Activated CD4-positive, alpha-beta T cell treated with anti-CD3 and anti-CD28 coated beads, Interleukin-2, amount 10 ng/mL, durations not matched to agents 7 days and 5 days (primary cell): ENCODE data around the gene PEX7. TPM values are rescaled to one million over a fixed set of nuclear protein-coding genes. Genes with fewer than 3 reads are reported as not detected.
A peak's percentile ranks its signal among the peaks of the same experiment; 100 is the strongest.
"Not testable (repeated sequence)": the region's sequence is repeated elsewhere in the genome, so short reads cannot be mapped to it uniquely, and the experiment has no call there.

Source experiments
- CTCF ChIA-PET: fragments of 350-600 bp; sonication (Branson Sonifier 250); formaldehyde crosslinking; loops from one replicate; lab custom pipeline; 2021; ENCODE audit warnings: antibody characterized with exemption; lab: Charles Lee
- POLR2A ChIA-PET: fragments of 350-600 bp; sonication (Branson Sonifier 250); formaldehyde crosslinking; loops from one replicate; lab custom pipeline; 2021; ENCODE audit warnings: antibody characterized with exemption; lab: Charles Lee
- DNase-seq: peaks from one replicate; pipeline ENCODE4 v3.0.0-alpha.2; 2020
- H3K27ac Mint-ChIP-seq: one replicate; pipeline ENCODE4 v1.8.0; 2021; ENCODE audit warnings: mild to moderate bottlenecking, moderate library complexity, mixed read lengths
- H3K27me3 Mint-ChIP-seq: one replicate; pipeline ENCODE4 v1.8.0; 2021; ENCODE audit warnings: mixed read lengths
- H3K36me3 Mint-ChIP-seq: one replicate; pipeline ENCODE4 v1.8.0; 2021; ENCODE audit warnings: low read depth, mixed read lengths
- H3K4me1 Mint-ChIP-seq: one replicate; pipeline ENCODE4 v1.8.0; 2021; ENCODE audit warnings: mixed read lengths
- H3K4me3 Mint-ChIP-seq: one replicate; pipeline ENCODE4 v1.8.0; 2021; ENCODE audit warnings: mild to moderate bottlenecking, moderate library complexity, mixed read lengths
- H3K9me3 Mint-ChIP-seq: one replicate; pipeline ENCODE4 v1.8.0; 2021; ENCODE audit warnings: mixed read lengths
- total RNA-seq, 2 experiments: library from RNA; stranded (reverse); gene quantifications; one replicate each; pipeline ENCODE4 v1.2.3, GENCODE V29; 2021

PEX7 gene
- total RNA-seq, 2 experiments from 2014 or later, result 3.4 to 4.1 TPM

- ChIA-PET POLR2A (no interaction called here), CTCF (no interaction called here)
- Mint-ChIP-seq H3K9me3 (no peaks in the 10 kb centered on the region), H3K4me3 (no peak overlapping the region), H3K27ac (no peak overlapping the region), H3K4me1 (peaks cover 8% of the 10 kb centered on the region), H3K36me3 (no peaks in the 10 kb centered on the region), H3K27me3 (no peaks in the 10 kb centered on the region)
- no peak for DNase-seq
These were observed 68.6 kb downstream of the PEX7 start for GRCh38 chr6:136890986-136891385.

- Mint-ChIP-seq H3K4me3 (no peak overlapping the region), H3K27me3 (no peaks in the 10 kb centered on the region), H3K9me3 (no peaks in the 10 kb centered on the region), H3K36me3 (peaks cover 2% of the 10 kb centered on the region), H3K4me1 (peaks cover 10% of the 10 kb centered on the region), H3K27ac (no peak overlapping the region)
- no peak for DNase-seq
- POLR2A ChIA-PET, result no interaction called here
- CTCF ChIA-PET, result no interaction called here
These were observed 70.8 kb downstream of the PEX7 start for GRCh38 chr6:136893187-136893586.

GRCh38 chr6:136895901-136896300 lies 73.5 kb downstream of the PEX7 start:
- H3K36me3 Mint-ChIP-seq, result peaks cover 6% of the 10 kb centered on the region
- H3K9me3 Mint-ChIP-seq, result no peaks in the 10 kb centered on the region
- H3K27ac Mint-ChIP-seq, result no peak overlapping the region
- no peaks in the 10 kb centered on the region for H3K27me3 Mint-ChIP-seq
- ChIA-PET POLR2A (no interaction called here), CTCF (interaction anchor here (0.9 kb wide), 1 partner anchor 13 kb away, joined by 3 read pairs; no protein-coding TSS in a partner anchor)
- peaks cover 6% of the 10 kb centered on the region for H3K4me1 Mint-ChIP-seq
- no peak overlapping the region for H3K4me3 Mint-ChIP-seq
- no peak for DNase-seq

- no peaks in the 10 kb centered on the region for H3K27me3 Mint-ChIP-seq
These were observed 74.7 kb downstream of the PEX7 start for GRCh38 chr6:136897071-136897470.

GRCh38 chr6:136901212-136901784 lies 78.9 kb downstream of the PEX7 start:
- Mint-ChIP-seq H3K36me3 (peaks cover 6% of the 10 kb centered on the region), H3K9me3 (no peaks in the 10 kb centered on the region), H3K27me3 (no peaks in the 10 kb centered on the region), H3K4me1 (peaks cover 2% of the 10 kb centered on the region), H3K4me3 (no peak overlapping the region), H3K27ac (no peak overlapping the region)
- ChIA-PET CTCF (no interaction called here), POLR2A (no interaction called here)
- DNase-seq, result no peak

More at GRCh38 chr6:136897071-136897470, 74.7 kb downstream of the PEX7 start:
- Mint-ChIP-seq H3K9me3 (no peaks in the 10 kb centered on the region), H3K4me3 (no peak overlapping the region), H3K4me1 (peaks cover 6% of the 10 kb centered on the region), H3K27ac (no peak overlapping the region), H3K36me3 (peaks cover 6% of the 10 kb centered on the region)
- ChIA-PET CTCF (interaction anchor here (0.9 kb wide), 1 partner anchor 14 kb away, joined by 3 read pairs; no protein-coding TSS in a partner anchor), POLR2A (no interaction called here)
- no peak for DNase-seq

- H3K27ac Mint-ChIP-seq, H3K9me3 Mint-ChIP-seq, H3K27me3 Mint-ChIP-seq, DNase-seq, POLR2A ChIA-PET, H3K36me3 Mint-ChIP-seq, H3K4me3 Mint-ChIP-seq, H3K4me1 Mint-ChIP-seq: not testable (repeated sequence)
- CTCF ChIA-PET, result interaction anchor here (1.3 kb wide), 1 partner anchor 14 kb away, joined by 3 read pairs; no protein-coding TSS in a partner anchor
These were observed 82.1 kb downstream of the PEX7 start for GRCh38 chr6:136904477-136904876.

- ChIA-PET CTCF (no interaction called here), POLR2A (no interaction called here)
- H3K27ac Mint-ChIP-seq, result no peak overlapping the region
- no peak for DNase-seq
- peaks cover 16% of the 10 kb centered on the region for H3K27me3 Mint-ChIP-seq
- H3K4me1 Mint-ChIP-seq, result peaks cover 4% of the 10 kb centered on the region
- H3K4me3 Mint-ChIP-seq, result no peak overlapping the region
- H3K36me3 Mint-ChIP-seq, result peaks cover 1% of the 10 kb centered on the region
- H3K9me3 Mint-ChIP-seq, result no peaks in the 10 kb centered on the region
These were observed 92.6 kb downstream of the PEX7 start for GRCh38 chr6:136914947-136915346.

GRCh38 chr6:136918706-136919105 lies 96.3 kb downstream of the PEX7 start:
- H3K4me1 Mint-ChIP-seq, result peaks cover 27% of the 10 kb centered on the region
- H3K27me3 Mint-ChIP-seq, result peaks cover 43% of the 10 kb centered on the region
- no peak overlapping the region for H3K27ac Mint-ChIP-seq
- H3K4me3 Mint-ChIP-seq, result no peak overlapping the region
- POLR2A ChIA-PET, result no interaction called here
- CTCF ChIA-PET, result interaction anchor here (1.0 to 1.5 kb wide), 4 partner anchors 14 to 126 kb away, joined by 3 to 5 read pairs (median 4); partner anchors contain the start of gene MAP3K5
- H3K36me3 Mint-ChIP-seq, result peaks cover 1% of the 10 kb centered on the region
- DNase-seq, result no peak
- H3K9me3 Mint-ChIP-seq, result no peaks in the 10 kb centered on the region

- no peak for DNase-seq
- Mint-ChIP-seq H3K4me1 (peaks cover 29% of the 10 kb centered on the region), H3K27me3 (peaks cover 55% of the 10 kb centered on the region), H3K4me3 (peak overlapping the region; percentile 67), H3K36me3 (peaks cover under 1% of the 10 kb centered on the region), H3K9me3 (no peaks in the 10 kb centered on the region), H3K27ac (no peak overlapping the region)
- CTCF ChIA-PET, result interaction anchor here (0.6 to 1.5 kb wide), 2 partner anchors 128 to 671 kb away, joined by 3 to 5 read pairs; partner anchors contain the start of gene MAP3K5
- POLR2A ChIA-PET, result no interaction called here
These were observed 97.8 kb downstream of the PEX7 start for GRCh38 chr6:136920216-136920615.

- Mint-ChIP-seq H3K36me3 (no peaks in the 10 kb centered on the region), H3K27ac (no peak overlapping the region), H3K27me3 (peaks cover 57% of the 10 kb centered on the region), H3K4me3 (peak overlapping the region; percentile 67), H3K9me3 (no peaks in the 10 kb centered on the region), H3K4me1 (peaks cover 29% of the 10 kb centered on the region)
- POLR2A ChIA-PET, result no interaction called here
- DNase-seq, result no peak
- CTCF ChIA-PET, result interaction anchor here (0.5 to 1.2 kb wide), 4 partner anchors 14 to 670 kb away, joined by 3 to 4 read pairs (median 3); no protein-coding TSS in a partner anchor
These were observed 98.4 kb downstream of the PEX7 start for GRCh38 chr6:136920671-136921380.

- Mint-ChIP-seq H3K36me3 (no peaks in the 10 kb centered on the region), H3K4me3 (peak overlapping the region; percentile 67), H3K4me1 (peaks cover 29% of the 10 kb centered on the region), H3K9me3 (no peaks in the 10 kb centered on the region), H3K27me3 (peaks cover 64% of the 10 kb centered on the region), H3K27ac (no peak overlapping the region)
- no peak for DNase-seq
- ChIA-PET POLR2A (no interaction called here), CTCF (interaction anchor here (0.5 to 1.2 kb wide), 4 partner anchors 14 to 277 kb away, joined by 3 to 4 read pairs (median 3); no protein-coding TSS in a partner anchor)
These were observed 99.1 kb downstream of the PEX7 start for GRCh38 chr6:136921381-136921935.

GRCh38 chr6:136921936-136922684 lies 99.7 kb downstream of the PEX7 start, which contains the start of gene SLC35D3:
Gene SLC35D3, plus strand, starts transcription at chr6:136922301. Its CDS starts 128 bp downstream, at chr6:136922429.
- H3K36me3 Mint-ChIP-seq, result no peaks in the 10 kb centered on the region
- no peak within 1 kb of the TSS for H3K27ac Mint-ChIP-seq
- ChIA-PET POLR2A (no interaction called here), CTCF (interaction anchor here (0.6 to 1.2 kb wide), 4 partner anchors 10 to 515 kb away, joined by 3 read pairs; no protein-coding TSS in a partner anchor)
- peak within 1 kb of the TSS; percentile 67 for H3K4me3 Mint-ChIP-seq
- peak; percentile 18 for DNase-seq
- no peaks in the 10 kb centered on the region for H3K9me3 Mint-ChIP-seq
- H3K27me3 Mint-ChIP-seq, result peaks cover 68% of the 10 kb centered on the region
- peaks cover 29% of the 10 kb centered on the region for H3K4me1 Mint-ChIP-seq
